Pulmonary artery endothelial cell (primary cell): Measurements from ENCODE around the gene OR7E24. TPM values are rescaled to one million over a fixed set of nuclear protein-coding genes. Genes with fewer than 3 reads are reported as not detected.
"Not testable (repeated sequence)": the region's sequence is repeated elsewhere in the genome, so short reads cannot be mapped to it uniquely, and the experiment has no call there.

Source experiments
- DNase-seq: peaks from one replicate; pipeline ENCODE4 v3.0.0-alpha.2; 2011; ENCODE audit warnings: low read depth, low spot score
- total RNA-seq: library from RNA; depleted of rRNA; stranded (reverse); fragments of >200 nt; gene quantifications from 2 replicates; pipeline ENCODE4 v1.2.3, GENCODE V29; 2014

Gene OR7E24
- total RNA-seq = not detected in 2 replicates

DNA sequence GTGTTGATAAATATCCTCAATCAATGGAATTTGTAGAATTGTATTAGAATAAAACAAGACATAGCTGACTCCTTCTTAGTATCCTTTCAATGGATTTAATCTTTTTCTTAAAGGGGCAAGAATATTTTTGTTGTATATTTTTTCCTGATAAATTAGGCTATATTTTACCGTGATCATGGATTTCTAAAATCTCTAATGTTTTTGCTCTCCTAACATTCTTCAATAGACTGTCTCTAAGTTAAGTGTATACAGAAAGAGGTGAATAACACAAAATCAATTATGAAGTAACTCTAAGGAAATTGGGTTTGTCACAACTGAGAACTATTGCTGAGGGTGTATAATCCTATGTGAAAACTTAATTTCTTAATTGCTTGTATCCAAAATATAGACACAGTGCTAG, at the start of gene OR7E24:
TSS of gene OR7E24 (plus strand) at position 301 of the 400 bp plus-strand sequence. CDS start 114 bp downstream, outside the sequence.
- no peak for DNase-seq

DNA sequence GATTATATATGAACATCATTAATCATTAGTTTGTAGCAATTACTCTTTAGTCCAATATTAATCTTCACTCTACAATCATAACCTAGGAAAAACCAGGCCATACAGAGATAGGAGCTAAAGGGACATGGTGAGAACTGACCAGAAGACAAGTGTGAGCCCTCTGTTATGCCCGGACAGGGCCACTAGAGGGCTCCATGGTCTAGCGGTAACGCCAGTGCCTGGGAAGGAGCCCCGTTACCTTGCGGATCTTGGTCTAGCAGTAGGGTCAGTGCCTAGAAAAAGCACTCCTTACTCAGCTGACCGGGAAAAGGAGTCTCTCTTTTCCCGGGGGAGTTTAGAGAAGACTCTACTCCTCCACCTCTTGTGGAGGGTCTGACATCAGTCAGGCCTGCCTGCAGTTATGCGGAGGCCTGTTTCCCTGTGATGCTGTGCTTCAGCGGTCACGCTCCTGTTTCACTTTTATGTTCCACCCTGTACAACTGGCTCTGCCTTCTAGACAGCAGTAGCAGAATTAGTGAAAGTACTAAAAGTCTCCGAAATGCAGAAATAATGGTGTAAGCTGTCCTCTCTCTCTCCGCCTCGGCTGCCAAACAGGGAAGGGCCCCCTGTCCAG, 45.1 kb upstream of the OR7E24 start:
- DNase-seq = no peak

DNA sequence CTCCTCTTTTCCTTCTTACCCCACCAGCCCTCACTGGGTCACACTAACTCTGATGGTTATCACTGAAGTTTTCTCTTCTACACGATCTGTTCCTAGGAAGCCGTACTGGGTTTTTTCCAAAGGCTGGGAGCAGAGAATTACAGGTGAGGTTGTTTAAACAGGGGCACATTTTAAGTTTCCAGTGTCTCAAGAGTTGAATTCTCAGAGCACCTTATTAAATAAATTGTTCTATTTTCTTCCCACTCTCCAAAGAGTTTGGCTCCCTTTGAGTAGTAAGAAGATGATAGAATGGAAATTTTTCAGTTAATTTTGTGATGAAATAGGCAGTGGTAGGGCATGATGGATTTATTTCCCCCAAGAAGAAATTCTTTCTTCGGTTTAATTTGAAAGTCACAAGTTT, 31.2 kb upstream of the OR7E24 start, which contains the start of gene OR7D4:
TSS of gene OR7D4 (minus strand) at position 101 of the 400 bp plus-strand sequence. CDS start 4,752 bp downstream, outside the sequence.
- no peak for DNase-seq

DNA sequence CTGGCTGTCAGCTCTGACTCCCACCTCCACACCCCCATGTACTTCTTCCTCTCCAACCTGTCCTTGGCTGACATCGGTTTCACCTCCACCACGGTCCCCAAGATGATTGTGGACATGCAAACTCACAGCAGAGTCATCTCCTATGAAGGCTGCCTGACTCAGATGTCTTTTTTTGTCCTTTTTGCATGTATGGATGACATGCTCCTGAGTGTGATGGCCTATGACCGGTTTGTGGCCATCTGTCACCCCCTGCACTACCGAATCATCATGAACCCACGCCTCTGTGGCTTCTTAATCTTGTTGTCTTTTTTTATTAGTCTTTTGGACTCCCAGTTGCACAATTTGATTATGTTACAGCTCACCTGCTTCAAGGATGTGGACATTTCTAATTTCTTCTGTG, 506 bp downstream of the OR7E24 start:
- DNase-seq = no peak

DNA sequence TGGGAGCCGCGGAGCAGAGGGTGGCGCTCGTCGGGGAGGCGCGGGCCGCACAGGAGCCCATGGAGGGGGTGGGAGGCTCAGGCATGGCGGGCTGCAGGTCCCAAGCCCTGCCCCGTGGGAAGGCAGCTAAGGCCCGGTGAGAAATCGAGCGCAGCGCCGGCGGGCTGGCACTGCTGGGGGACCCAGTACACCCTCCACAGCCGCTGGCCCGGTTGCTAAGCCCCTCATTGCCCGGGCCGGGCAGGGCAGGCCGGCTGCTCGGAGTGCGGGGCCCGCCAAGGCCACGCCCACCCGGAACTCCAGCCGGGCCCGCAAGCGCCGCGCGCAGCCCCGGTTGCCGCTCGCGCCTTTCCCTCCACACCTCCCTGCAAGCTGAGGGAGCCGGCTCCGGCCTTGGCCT, 32.8 kb downstream of the OR7E24 start:
- not testable (repeated sequence) for DNase-seq

DNA sequence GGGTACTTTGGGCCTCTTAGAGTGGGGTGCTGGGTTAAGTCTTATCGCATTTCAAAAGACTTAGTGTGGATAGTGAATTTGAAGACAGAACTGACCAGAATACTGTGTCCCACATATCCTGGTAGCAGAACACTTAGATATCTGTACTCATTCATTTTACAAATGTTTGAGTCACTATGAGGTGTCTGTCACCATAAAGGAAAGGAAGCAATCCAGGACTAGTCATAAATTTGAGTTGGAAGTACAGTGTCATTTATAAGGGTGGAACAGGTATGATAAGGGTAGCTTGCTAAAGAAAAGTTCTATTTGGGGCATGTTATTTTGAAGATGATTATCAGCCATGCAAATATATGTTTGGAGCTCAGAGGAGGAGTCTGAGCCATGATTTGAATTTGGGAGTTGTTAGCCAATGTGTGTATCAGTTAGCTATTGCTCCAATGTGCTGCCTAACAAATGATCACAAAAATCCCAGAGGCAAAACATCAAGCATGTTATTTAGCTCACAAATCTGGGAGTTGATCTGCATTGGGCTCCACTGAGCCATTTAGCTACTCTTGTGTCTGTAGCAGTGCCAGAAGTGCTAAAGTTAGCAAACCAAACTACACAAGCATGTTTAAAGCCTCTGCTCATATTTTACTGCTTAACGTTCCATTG, 38.6 kb downstream of the OR7E24 start:
- no peak for DNase-seq

DNA sequence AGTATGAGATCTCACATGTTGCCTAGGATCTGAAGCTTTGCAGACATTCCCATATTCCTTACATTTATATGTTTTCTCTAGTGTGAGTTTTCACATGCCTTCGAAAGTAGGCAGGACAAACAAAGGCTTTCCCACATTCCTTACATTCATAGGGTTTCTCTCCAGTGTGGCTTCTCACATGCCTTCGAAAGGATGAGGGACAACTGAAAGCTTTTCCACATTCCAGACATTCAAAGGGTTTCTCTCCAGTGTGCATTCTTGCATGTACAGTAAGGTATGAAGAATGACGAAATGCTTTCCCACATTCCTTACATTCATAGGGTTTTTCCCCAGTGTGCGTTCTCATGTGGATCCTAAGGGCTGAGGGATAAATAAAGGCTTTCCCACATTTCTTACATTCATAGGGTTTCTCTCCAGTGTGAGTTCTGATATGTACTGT, 44.7 kb downstream of the OR7E24 start:
- no peak for DNase-seq

DNA sequence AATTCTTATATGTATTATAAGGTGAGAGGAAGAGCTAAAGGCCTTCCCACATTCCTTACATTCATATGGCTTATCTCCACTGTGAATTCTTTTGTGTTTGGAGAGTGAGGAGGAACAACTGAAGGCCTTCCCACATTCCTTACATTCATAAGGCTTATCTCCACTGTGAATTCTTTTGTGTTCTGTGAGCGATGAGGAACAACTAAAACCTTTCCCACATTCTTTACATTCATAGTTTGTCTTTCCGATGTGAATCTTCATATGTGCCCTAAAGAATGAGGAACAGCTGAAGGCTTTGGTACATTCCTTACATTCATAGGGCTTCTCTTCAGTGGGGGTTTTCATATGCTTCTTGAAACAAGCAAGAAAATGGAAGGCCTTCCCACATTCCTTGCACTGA, 45.6 kb downstream of the OR7E24 start:
- no peak for DNase-seq

Other genes with a start within 250 kb of the OR7E24 start
- under 0.01 TPM in 1 of 2 replicates, not detected in the other for gene MUC16, start 240.5 kb upstream of the OR7E24 start, total RNA-seq
- not detected in 2 replicates for gene OR1M1, start 163.9 kb upstream of the OR7E24 start, total RNA-seq
- not detected in 2 replicates for gene OR7G2, start 143.5 kb upstream of the OR7E24 start, total RNA-seq
- not detected in 2 replicates for gene OR7G1, start 135.2 kb upstream of the OR7E24 start, total RNA-seq
- not detected in 2 replicates for gene OR7G3, start 124.0 kb upstream of the OR7E24 start, total RNA-seq
- 13.9 and 17.2 TPM in 2 replicates for gene ZNF317, start 110.5 kb upstream of the OR7E24 start, total RNA-seq
- not detected in 2 replicates for gene OR7D2, start 72.0 kb upstream of the OR7E24 start, total RNA-seq
- not detected in 2 replicates for gene OR7D4, start 31.3 kb upstream of the OR7E24 start, total RNA-seq
- 3.9 and 6.0 TPM in 2 replicates for gene ZNF699, start 58.9 kb downstream of the OR7E24 start, total RNA-seq
- 7.6 and 11.5 TPM in 2 replicates for gene ZNF559, start 73.2 kb downstream of the OR7E24 start, total RNA-seq
- 0.40 and 1.4 TPM in 2 replicates for gene ZNF177, start 112.1 kb downstream of the OR7E24 start, total RNA-seq
- 10.5 and 11.3 TPM in 2 replicates for gene ZNF266, start 184.6 kb downstream of the OR7E24 start, total RNA-seq
- gene ZNF560, start 247.7 kb downstream of the OR7E24 start, total RNA-seq = 2.1 TPM in 1 of 2 replicates, not detected in the other